Measurements from ENCODE around the gene BMP3. TPM values are rescaled to one million over a fixed set of nuclear protein-coding genes. Genes with fewer than 3 reads are reported as not detected.

BMP3 gene
- total and polyA plus RNA-seq, 2 of the 8 experiments (the other 6 are each of a cell fraction or from before 2014, with no cell fraction given) = 0.02 TPM; not detected in 1

- H3K18ac ChIP-seq (ENCODE audit: extremely low read depth, low read length) = no peak overlapping the region
- no peak for TF ChIP-seq SP2 (IDR thresholded peaks at IDR 0.05; ENCODE audit: low read length)
- no peak for TF ChIP-seq TAF1 (IDR thresholded peaks at IDR 0.05; ENCODE audit: low read depth, low read length)
- TF ChIP-seq ZNF274 (IDR thresholded peaks at IDR 0.05; ENCODE audit: borderline replicate concordance, extremely low read depth, low read length) = no peak
- no peak for TF ChIP-seq SUZ12 (IDR thresholded peaks at IDR 0.05; ENCODE audit: low read length)
- CTCF ChIA-PET (ENCODE audit: partially characterized antibody) = no interaction called here
- H2BK12ac ChIP-seq (ENCODE audit: low read depth, low read length) = no peak overlapping the region
- H3K14ac ChIP-seq (ENCODE audit: insufficient read length) = no peak overlapping the region
- H2AK5ac ChIP-seq (ENCODE audit: low read depth, low read length) = no peak overlapping the region
- H3K9me3 ChIP-seq (ENCODE audit: insufficient read depth in 2 of 2, low read depth in 1 of 2, low read length in 1 of 2) = no peaks in the 10 kb centered on the region
- FAIRE-seq (no peak), DNase-seq (ENCODE audit: low read depth in 1 of 2, low spot score in 2 of 2) (no peak)
- H2BK15ac ChIP-seq (ENCODE audit: low read length) = no peak overlapping the region
- H3K79me1 ChIP-seq (ENCODE audit: low read depth, low read length) = no peaks in the 10 kb centered on the region
- no peaks in the 10 kb centered on the region for H3K23me2 ChIP-seq (ENCODE audit: low read depth, low read length)
- H4K20me1 ChIP-seq (replicated peaks in 1 of 2; ENCODE audit: control insufficient read depth in 1 of 2, insufficient read depth in 2 of 2, low read length in 2 of 2) = no peaks in the 10 kb centered on the region
- H4K8ac ChIP-seq (ENCODE audit: extremely low read depth, insufficient read depth, low read length) = no peak overlapping the region
- H3K4me3 ChIP-seq (ENCODE audit: extremely low read depth in 1 of 4, insufficient read depth in 2 of 4, low read depth in 3 of 4, low read length in 4 of 4) = no peak overlapping the region
- no peak overlapping the region for H3K4ac ChIP-seq (replicated peaks; ENCODE audit: insufficient read length, low read depth, low read length)
- H3K9ac ChIP-seq (replicated peaks in 1 of 4; ENCODE audit: extremely low read depth in 1 of 4, low read depth in 3 of 4, low read length in 3 of 4) = no peak overlapping the region
- H3K56ac ChIP-seq (replicated peaks; ENCODE audit: insufficient read length, low read depth, low read length) = no peak overlapping the region
- no peak overlapping the region for H2AFZ ChIP-seq (ENCODE audit: low read length)
- no peak overlapping the region for H2BK20ac ChIP-seq (ENCODE audit: low read length)
- H2BK5ac ChIP-seq (ENCODE audit: low read depth, low read length) = no peak overlapping the region
- WGBS, 2 experiments (ENCODE audit: extremely low coverage in 1 of 2, insufficient coverage in 1 of 2, insufficient read length in 1 of 2, insufficient replicate concordance in 2 of 2, low coverage in 1 of 2, low lambda C conversion rate in 2 of 2, missing lambda C conversion rate in 1 of 2) = 87% methylated on average over 4 of the region's 4 CpGs; no CpG with 5 or more reads in 1 of the 2 experiments
- no peaks in the 10 kb centered on the region for H3K36me3 ChIP-seq (ENCODE audit: control insufficient read depth in 2 of 4, insufficient read depth in 4 of 4, low read length in 3 of 4)
- no peaks in the 10 kb centered on the region for H3K4me1 ChIP-seq (replicated peaks in 1 of 4; ENCODE audit: control insufficient read depth in 3 of 4, insufficient read depth in 4 of 4, low read length in 3 of 4)
- H4K5ac ChIP-seq (ENCODE audit: insufficient read length, low read depth, low read length) = no peak overlapping the region
- no peaks in the 10 kb centered on the region for H3K27me3 ChIP-seq (replicated peaks in 1 of 4; ENCODE audit: control insufficient read depth in 3 of 4, extremely low read depth in 1 of 4, insufficient read depth in 3 of 4, low read length in 3 of 4)
- H3K79me2 ChIP-seq (ENCODE audit: control insufficient read depth in 1 of 2, insufficient read depth in 2 of 2, low read length in 2 of 2) = no peaks in the 10 kb centered on the region
- no peak overlapping the region for H3K4me2 ChIP-seq (ENCODE audit: insufficient read depth in 1 of 2, low read depth in 2 of 2, low read length in 2 of 2)
- H4K91ac ChIP-seq (replicated peaks; ENCODE audit: insufficient read length, low read length) = no peak overlapping the region
- H2BK120ac ChIP-seq (replicated peaks; ENCODE audit: low read depth, low read length) = no peak overlapping the region
- POLR2A ChIA-PET (ENCODE audit: partially characterized antibody) = no interaction called here
- no peak overlapping the region for H3K23ac ChIP-seq (ENCODE audit: insufficient read length)
- H3K27ac ChIP-seq (ENCODE audit: low read depth, low read length) = no peak overlapping the region
Observed at GRCh38 chr4:81106150-81106549, 75.6 kb downstream of the BMP3 start.

Other genes with a start within 250 kb of the BMP3 start
- 1.2 and 1.5 TPM in 2 replicates for gene PRKG2, start 184.5 kb downstream of the BMP3 start, total RNA-seq (2021; fragmentation: NEBNext Ultra II Directional; extraction: Animal tissue kit (Norgen Biotek cat#: 25700))
- 0.24 and 0.45 TPM in 2 replicates for gene PRKG2, start 184.5 kb downstream of the BMP3 start, polyA plus RNA-seq (2011; rRNA removed)